IMR-90 (cell line): ENCODE data around the gene IL31RA. TPM values are rescaled to one million over a fixed set of nuclear protein-coding genes. Genes with fewer than 3 reads are reported as not detected.

Experiments used
- ATAC-seq: fragments of 200-7000 bp; cut with Tn5 transposase; 2 replicates; pipeline ENCODE4 v1.9.1; 2020; ENCODE audit warnings: low read depth, mild to moderate bottlenecking, moderate library complexity
- BruUV-seq: library from RNA; stranded (reverse); fragments of 400-500 nt; replicated peaks from 2 replicates; lab custom pipeline; 2021; lab: Mats Ljungman, UMichigan
- CTCF ChIA-PET: fragments of 300-600 bp; formaldehyde crosslinking; extraction: SDS; loops from one replicate; lab custom pipeline; 2021; ENCODE audit warnings: antibody characterized with exemption; lab: Yijun Ruan, JAX
- POLR2A ChIA-PET: fragments of 300-600 bp; sonication (Branson Sonifier 250); formaldehyde crosslinking; loops from one replicate; lab custom pipeline; 2022; ENCODE audit warnings: antibody characterized with exemption; ENCODE audit not compliant: unreplicated experiment; lab: Charles Lee
- DNase-seq: peaks from one replicate; pipeline ENCODE4 v3.0.0; 2013
- H2AFZ ChIP-seq: replicated peaks from 2 replicates; pipeline ENCODE3; 2013; ENCODE audit warnings: low read length, mild to moderate bottlenecking; ENCODE audit not compliant: poor library complexity
- H2AK5ac ChIP-seq: 2 replicates; pipeline ENCODE4 v1.6.1; 2013; ENCODE audit warnings: low read depth, low read length, inconsistent platforms
- H2AK9ac ChIP-seq: replicated peaks from 2 replicates; pipeline ENCODE3; 2013; ENCODE audit warnings: mild to moderate bottlenecking, low read depth, low read length, moderate library complexity; ENCODE audit not compliant: poor library complexity
- H2BK120ac ChIP-seq: 2 replicates; pipeline ENCODE4 v1.6.1; 2013; ENCODE audit warnings: low read depth, low read length, inconsistent platforms
- H2BK15ac ChIP-seq: 3 replicates; pipeline ENCODE4 v1.6.1; 2013; ENCODE audit warnings: low read depth, low read length, inconsistent platforms
- H2BK20ac ChIP-seq: 2 replicates; pipeline ENCODE4 v1.6.1; 2013; ENCODE audit warnings: low read depth, mild to moderate bottlenecking, inconsistent platforms, low read length, moderate library complexity
- H2BK5ac ChIP-seq: 2 replicates; pipeline ENCODE4 v1.6.1; 2013; ENCODE audit warnings: mild to moderate bottlenecking, low read depth, low read length, inconsistent platforms; ENCODE audit not compliant: poor library complexity, severe bottlenecking
- H3K14ac ChIP-seq: replicated peaks from 2 replicates; pipeline ENCODE4 v1.6.1; 2013; ENCODE audit warnings: low read depth, low read length, inconsistent platforms
- H3K18ac ChIP-seq: 2 replicates; pipeline ENCODE4 v1.6.1; 2013; ENCODE audit warnings: low read depth, low read length, control low read depth
- H3K23ac ChIP-seq: 2 replicates; pipeline ENCODE4 v1.6.1; 2013; ENCODE audit warnings: low read depth, low read length, inconsistent platforms
- H3K27ac ChIP-seq: 2 replicates; pipeline ENCODE4 v1.5.1; 2013; ENCODE audit warnings: mild to moderate bottlenecking, control low read depth, low read length; ENCODE audit not compliant: insufficient read depth
- H3K27me3 ChIP-seq: 2 replicates; pipeline ENCODE4 v1.6.1; 2013; ENCODE audit warnings: low read length; ENCODE audit not compliant: control insufficient read depth, insufficient read depth
- H3K36me3 ChIP-seq: 2 replicates; pipeline ENCODE4 v1.6.1; 2013; ENCODE audit warnings: low read length, mixed read lengths; ENCODE audit not compliant: control insufficient read depth, insufficient read depth
- H3K4ac ChIP-seq: 2 replicates; pipeline ENCODE4 v1.6.1; 2013; ENCODE audit warnings: low read depth, low read length, inconsistent platforms
- H3K4me1 ChIP-seq: 2 replicates; pipeline ENCODE4 v1.6.1; 2013; ENCODE audit warnings: low read length, mixed read lengths; ENCODE audit not compliant: control insufficient read depth, insufficient read depth
- H3K4me2 ChIP-seq: 2 replicates; pipeline ENCODE4 v1.6.1; 2013; ENCODE audit warnings: low read depth, mild to moderate bottlenecking, control low read depth, low read length, moderate library complexity
- H3K4me3 ChIP-seq: 2 replicates; pipeline ENCODE4 v1.5.1; 2013; ENCODE audit warnings: low read depth, mild to moderate bottlenecking, control low read depth, low read length, moderate library complexity; ENCODE audit not compliant: insufficient read depth
- H3K56ac ChIP-seq: 2 replicates; pipeline ENCODE4 v1.6.1; 2013; ENCODE audit warnings: low read length, inconsistent platforms; ENCODE audit not compliant: insufficient read depth; ENCODE audit errors: extremely low read depth
- H3K79me1 ChIP-seq, 2 experiments: 2 replicates each; pipeline ENCODE4 v1.6.1; 2013; ENCODE audit warnings: low read length in 2 of 2, inconsistent platforms in 1 of 2, low read depth in 1 of 2
- H3K9ac ChIP-seq: 2 replicates; pipeline ENCODE4 v1.6.1; 2013; ENCODE audit warnings: low read depth, low read length, control low read depth
- H3K9me1 ChIP-seq: 2 replicates; pipeline ENCODE4 v1.6.1; 2013; ENCODE audit warnings: low read length, inconsistent platforms; ENCODE audit not compliant: insufficient read depth
- H3K9me3 ChIP-seq: 2 replicates; pipeline ENCODE4 v1.6.1; 2013; ENCODE audit warnings: low read length; ENCODE audit not compliant: control insufficient read depth, insufficient read depth
- H4K20me1 ChIP-seq: 2 replicates; pipeline ENCODE4 v1.6.1; 2013; ENCODE audit warnings: low read length, inconsistent platforms; ENCODE audit not compliant: insufficient read depth
- H4K5ac ChIP-seq: 2 replicates; pipeline ENCODE4 v1.6.1; 2013; ENCODE audit warnings: mild to moderate bottlenecking, low read depth, low read length, control low read depth
- H4K8ac ChIP-seq, 2 experiments: 2 replicates each; pipeline ENCODE4 v1.6.1; 2013; ENCODE audit warnings: low read depth in 2 of 2, low read length in 2 of 2, control low read depth in 1 of 2, inconsistent platforms in 1 of 2
- H4K91ac ChIP-seq: 2 replicates; pipeline ENCODE4 v1.6.1; 2013; ENCODE audit warnings: low read depth, low read length, inconsistent platforms; ENCODE audit not compliant: insufficient read depth
- BHLHE40 ChIP-seq: fragments of 150-350 bp; IDR thresholded peaks from 2 replicates; pipeline ENCODE4 v1.6.1; 2016; ENCODE audit warnings: mild to moderate bottlenecking, low read depth, low read length
- CHD1 ChIP-seq: IDR thresholded peaks from 2 replicates; pipeline ENCODE4 v1.6.1; 2012; ENCODE audit warnings: low read depth, low read length, improper control_type of control experiment
- FOS ChIP-seq: fragments of 150-350 bp; IDR thresholded peaks from 2 replicates; pipeline ENCODE4 v1.6.1; 2016; ENCODE audit warnings: low read depth, low read length
- MAFK ChIP-seq: IDR thresholded peaks from 2 replicates; pipeline ENCODE4 v1.6.1; 2012; ENCODE audit warnings: low read depth, low read length, improper control_type of control experiment
- MAZ ChIP-seq: IDR thresholded peaks from 2 replicates; pipeline ENCODE4 v1.6.1; 2012; ENCODE audit warnings: low read depth, mild to moderate bottlenecking, low read length, improper control_type of control experiment, moderate library complexity, borderline replicate concordance
- MXI1 ChIP-seq: IDR thresholded peaks from 2 replicates; pipeline ENCODE4 v1.6.1; 2012; ENCODE audit warnings: low read depth, mild to moderate bottlenecking, low read length, moderate library complexity, borderline replicate concordance
- RCOR1 ChIP-seq: IDR thresholded peaks from 2 replicates; pipeline ENCODE4 v1.6.1; 2012; ENCODE audit warnings: mild to moderate bottlenecking, low read length, improper control_type of control experiment; ENCODE audit not compliant: insufficient replicate concordance
- RFX5 ChIP-seq: IDR thresholded peaks from 2 replicates; pipeline ENCODE4 v1.8.0; 2012; ENCODE audit warnings: low read depth, mild to moderate bottlenecking, low read length, moderate library complexity
- WGBS, 2 experiments: methylation state at CpG; one replicate each; pipeline versions ENCODE4 v1.1.5 to v1.1.7; 2013; ENCODE audit warnings: missing lambda C conversion rate in 2 of 2; ENCODE audit not compliant: insufficient read length in 1 of 2; ENCODE audit errors: extremely low coverage in 2 of 2; 5-methylcytosine and 5-hydroxymethylcytosine counted together
- dilution Hi-C: fragments of 300-500 bp; cut with HindIII; formaldehyde crosslinking; loops from one replicate; pipeline ENCODE4 v1.14.3; 2018; ENCODE audit warnings: low sequenced_read_pairs; ENCODE audit not compliant: unreplicated experiment
- in situ Hi-C: fragments of 300-500 bp; cut with MboI; formaldehyde crosslinking; loops from 3 replicates; pipeline ENCODE4 v1.14.3; 2019; ENCODE audit warnings: low sequenced_read_pairs, inconsistent platforms, mixed read lengths
- intact Hi-C: fragments of 100-400 bp; cut with micrococcal nuclease; formaldehyde crosslinking; loops from 2 replicates; pipeline ENCODE4 v1.10.0; 2022
- polyA plus RNA-seq, 3 experiments: library from polyadenylated mRNA; depleted of rRNA; stranded (reverse); fragments of >200 nt; gene quantifications; 2 replicates each; pipeline ENCODE4 v1.2.3, GENCODE V29; 2012; ENCODE audit warnings: low replicate concordance in 1 of 3
- total RNA-seq: library from RNA; depleted of rRNA; stranded (reverse); fragments of >200 nt; gene quantifications from 2 replicates; pipeline ENCODE4 v1.2.3, GENCODE V29; 2012
- TF ChIP-seq, protein P1 (sequence below): conservative IDR thresholded peaks from 2 replicates; pipeline ENCODE4 v1.5.1; 2012; ENCODE audit warnings: mild to moderate bottlenecking, low read depth, low read length, improper control_type of control experiment
- TF ChIP-seq, protein P2 (sequence below): fragments of 150-350 bp; IDR thresholded peaks from 2 replicates; pipeline ENCODE4 v1.6.1; 2017; ENCODE audit warnings: mild to moderate bottlenecking, antibody characterized with exemption, low read length, low read depth

IL31RA gene
- total and polyA plus RNA-seq, 2 of the 4 experiments (the other 2 are of a cell fraction) = 0.39 to 0.90 TPM

DNA sequence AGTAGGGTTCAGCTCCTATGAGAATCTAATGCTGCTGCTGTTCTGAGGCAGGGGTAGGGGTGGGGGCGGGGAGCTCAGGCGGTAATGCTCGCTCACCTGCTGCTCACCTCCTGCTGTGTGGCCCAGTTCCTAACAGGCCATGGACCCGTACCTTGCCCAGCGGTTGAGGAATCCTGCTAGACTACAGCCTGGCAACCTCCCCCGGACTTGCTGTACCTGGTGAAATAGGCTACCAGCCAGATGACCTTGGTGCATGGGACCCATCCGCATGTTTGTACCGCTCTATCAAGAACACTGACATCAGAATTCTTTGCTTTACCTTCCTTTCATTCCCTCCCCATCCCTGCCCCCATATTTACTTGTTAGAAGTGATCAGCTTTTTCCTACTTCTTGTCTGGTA is 15.3 kb downstream of the IL31RA start:
- no peaks in the 10 kb centered on the region for H3K79me1 ChIP-seq
- ChIA-PET POLR2A (no interaction called here), CTCF (no interaction called here)
- intact Hi-C loops = no loop called here
- TF ChIP-seq MXI1 (no peak), FOS (no peak), CHD1 (no peak), MAFK (no peak), BHLHE40 (no peak), RCOR1 (no peak), RFX5 (no peak), MAZ (no peak)
- TF ChIP-seq, protein P1, sequence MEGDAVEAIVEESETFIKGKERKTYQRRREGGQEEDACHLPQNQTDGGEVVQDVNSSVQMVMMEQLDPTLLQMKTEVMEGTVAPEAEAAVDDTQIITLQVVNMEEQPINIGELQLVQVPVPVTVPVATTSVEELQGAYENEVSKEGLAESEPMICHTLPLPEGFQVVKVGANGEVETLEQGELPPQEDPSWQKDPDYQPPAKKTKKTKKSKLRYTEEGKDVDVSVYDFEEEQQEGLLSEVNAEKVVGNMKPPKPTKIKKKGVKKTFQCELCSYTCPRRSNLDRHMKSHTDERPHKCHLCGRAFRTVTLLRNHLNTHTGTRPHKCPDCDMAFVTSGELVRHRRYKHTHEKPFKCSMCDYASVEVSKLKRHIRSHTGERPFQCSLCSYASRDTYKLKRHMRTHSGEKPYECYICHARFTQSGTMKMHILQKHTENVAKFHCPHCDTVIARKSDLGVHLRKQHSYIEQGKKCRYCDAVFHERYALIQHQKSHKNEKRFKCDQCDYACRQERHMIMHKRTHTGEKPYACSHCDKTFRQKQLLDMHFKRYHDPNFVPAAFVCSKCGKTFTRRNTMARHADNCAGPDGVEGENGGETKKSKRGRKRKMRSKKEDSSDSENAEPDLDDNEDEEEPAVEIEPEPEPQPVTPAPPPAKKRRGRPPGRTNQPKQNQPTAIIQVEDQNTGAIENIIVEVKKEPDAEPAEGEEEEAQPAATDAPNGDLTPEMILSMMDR = no peak
- TF ChIP-seq, protein P2, sequence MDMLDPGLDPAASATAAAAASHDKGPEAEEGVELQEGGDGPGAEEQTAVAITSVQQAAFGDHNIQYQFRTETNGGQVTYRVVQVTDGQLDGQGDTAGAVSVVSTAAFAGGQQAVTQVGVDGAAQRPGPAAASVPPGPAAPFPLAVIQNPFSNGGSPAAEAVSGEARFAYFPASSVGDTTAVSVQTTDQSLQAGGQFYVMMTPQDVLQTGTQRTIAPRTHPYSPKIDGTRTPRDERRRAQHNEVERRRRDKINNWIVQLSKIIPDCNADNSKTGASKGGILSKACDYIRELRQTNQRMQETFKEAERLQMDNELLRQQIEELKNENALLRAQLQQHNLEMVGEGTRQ = no peak
- H3K9me1 ChIP-seq = peaks cover 12% of the 10 kb centered on the region
- dilution Hi-C loops = no loop called here
- no peak overlapping the region for H2AFZ ChIP-seq
- H4K91ac ChIP-seq = no peak overlapping the region
- no peak overlapping the region for H3K9ac ChIP-seq
- H3K27me3 ChIP-seq = no peaks in the 10 kb centered on the region
- no peaks in the 10 kb centered on the region for H3K9me3 ChIP-seq
- H4K8ac ChIP-seq = no peak overlapping the region
- H3K23ac ChIP-seq = no peak overlapping the region
- ATAC-seq (no peak), DNase-seq (no peak)
- no peak overlapping the region for H3K4me3 ChIP-seq
- no peak overlapping the region for H2BK15ac ChIP-seq
- in situ Hi-C loops = no loop called here
- H3K14ac ChIP-seq = no peak overlapping the region
- H4K20me1 ChIP-seq = no peaks in the 10 kb centered on the region; the same call in 1 of the 2 replicates
- no peak overlapping the region for H2BK5ac ChIP-seq
- no peaks in the 10 kb centered on the region for H3K36me3 ChIP-seq
- no peak overlapping the region for H2AK5ac ChIP-seq
- no peaks in the 10 kb centered on the region; the same call in 1 of the 2 replicates for H3K4me1 ChIP-seq
- H2BK20ac ChIP-seq = no peak overlapping the region
- no peak overlapping the region for H3K4ac ChIP-seq
- no peak overlapping the region for H3K4me2 ChIP-seq
- no peak overlapping the region for H2BK120ac ChIP-seq
- H3K27ac ChIP-seq = no peak overlapping the region
- H2AK9ac ChIP-seq = no peak overlapping the region
- H4K5ac ChIP-seq = no peak overlapping the region
- H3K18ac ChIP-seq = no peak overlapping the region
- WGBS, 2 experiments = 80% methylated on average over 3 of the region's 8 CpGs; no CpG with 5 or more reads in 1 of the 2 experiments
- H3K56ac ChIP-seq = no peak overlapping the region
- no TSS peak for BruUV-seq
